H1 (cell line): ENCODE results near the gene PPM1N. TPM values are rescaled to one million over a fixed set of nuclear protein-coding genes. Genes with fewer than 3 reads are reported as not detected.

ENCODE experiments used
- CTCF ChIA-PET: fragments of 300-600 bp; sonication (Branson Sonifier 250); formaldehyde crosslinking; loops from one replicate; lab custom pipeline; 2021; ENCODE audit not compliant: partially characterized antibody; lab: Charles Lee
- POLR2A ChIA-PET: fragments of 300-600 bp; sonication (Branson Sonifier 250); formaldehyde crosslinking; loops from one replicate; lab custom pipeline; 2021; ENCODE audit warnings: inconsistent platforms; ENCODE audit not compliant: partially characterized antibody; lab: Charles Lee
- DNase-seq, 2 experiments: peaks; one replicate each; pipeline versions ENCODE4 v3.0.0 to v3.0.0-alpha.2; 2010 to 2022; ENCODE audit warnings: low spot score in 2 of 2, low read depth in 1 of 2, mixed read lengths in 1 of 2
- FAIRE-seq: peaks from 2 replicates; lab custom pipeline; 2011; peaks lifted over from hg19 to GRCh38; lab: Jason Lieb, UNC
- H2AFZ ChIP-seq: 2 replicates; pipeline ENCODE4 v1.8.1; 2012; ENCODE audit warnings: low read length, inconsistent platforms
- H2AK5ac ChIP-seq: 2 replicates; pipeline ENCODE4 v1.6.1; 2013; ENCODE audit warnings: low read depth, low read length
- H2BK120ac ChIP-seq: replicated peaks from 2 replicates; pipeline ENCODE3; 2013; ENCODE audit warnings: low read depth, low read length, inconsistent platforms
- H2BK12ac ChIP-seq: 2 replicates; pipeline ENCODE4 v1.6.1; 2013; ENCODE audit warnings: low read depth, low read length
- H2BK15ac ChIP-seq: 2 replicates; pipeline ENCODE4 v1.6.1; 2013; ENCODE audit warnings: low read length
- H2BK20ac ChIP-seq: 2 replicates; pipeline ENCODE4 v1.6.1; 2013; ENCODE audit warnings: low read length
- H2BK5ac ChIP-seq: 2 replicates; pipeline ENCODE4 v1.6.1; 2013; ENCODE audit warnings: low read depth, low read length
- H3K14ac ChIP-seq: 2 replicates; pipeline ENCODE4 v1.6.1; 2013; ENCODE audit warnings: inconsistent platforms; ENCODE audit not compliant: insufficient read length
- H3K18ac ChIP-seq: 2 replicates; pipeline ENCODE4 v1.6.1; 2013; ENCODE audit warnings: low read length; ENCODE audit errors: extremely low read depth
- H3K23ac ChIP-seq: 2 replicates; pipeline ENCODE4 v1.6.1; 2013; ENCODE audit warnings: inconsistent platforms; ENCODE audit not compliant: insufficient read length
- H3K23me2 ChIP-seq: 2 replicates; pipeline ENCODE4 v1.6.1; 2013; ENCODE audit warnings: low read depth, low read length
- H3K27ac ChIP-seq: 2 replicates; pipeline ENCODE4 v1.6.1; 2011; ENCODE audit warnings: low read depth, low read length, inconsistent platforms
- H3K27me3 ChIP-seq, 4 experiments: replicated peaks in 1 of 4; 1 replicate in 1 of 4; 2 replicates in 3 of 4; pipeline versions ENCODE4 v1.6.1 to v1.8.1; 2011 to 2013; ENCODE audit warnings: low read length in 3 of 4, mild to moderate bottlenecking in 3 of 4, inconsistent platforms in 2 of 4, mixed read lengths in 2 of 4, moderate library complexity in 1 of 4; ENCODE audit not compliant: control insufficient read depth in 3 of 4, insufficient read depth in 3 of 4; ENCODE audit errors: extremely low read depth in 1 of 4
- H3K36me3 ChIP-seq, 4 experiments: 2 replicates each; pipeline versions ENCODE4 v1.6.1 to v1.8.1; 2011 to 2013; ENCODE audit warnings: mild to moderate bottlenecking in 4 of 4, low read length in 3 of 4, moderate library complexity in 2 of 4, control low read depth in 1 of 4, inconsistent platforms in 1 of 4; ENCODE audit not compliant: insufficient read depth in 4 of 4, control insufficient read depth in 2 of 4
- H3K4ac ChIP-seq: replicated peaks from 2 replicates; pipeline ENCODE3; 2013; ENCODE audit warnings: low read length, low read depth, mixed read lengths, inconsistent platforms; ENCODE audit not compliant: insufficient read length
- H3K4me1 ChIP-seq, 4 experiments: replicated peaks in 1 of 4; 1 replicate in 1 of 4; 2 replicates in 3 of 4; pipeline versions ENCODE4 v1.6.1 to v1.8.1; 2011 to 2013; ENCODE audit warnings: low read length in 3 of 4, inconsistent platforms in 2 of 4, mixed read lengths in 1 of 4; ENCODE audit not compliant: insufficient read depth in 4 of 4, control insufficient read depth in 3 of 4
- H3K4me2 ChIP-seq, 2 experiments: 2 replicates each; pipeline versions ENCODE4 v1.6.1 to v1.8.1; 2011 to 2013; ENCODE audit warnings: low read depth in 2 of 2, low read length in 2 of 2, control low read depth in 1 of 2, inconsistent platforms in 1 of 2, mild to moderate bottlenecking in 1 of 2; ENCODE audit not compliant: insufficient read depth in 1 of 2
- H3K4me3 ChIP-seq, 4 experiments: fragments of 200-600, 300-600 bp in 1 of 4; sonication (generic), shearing (Covaris generic), sonication (Bioruptor Twin) in 1 of 4; 2 replicates each; pipeline versions ENCODE4 v1.5.1 to v1.8.1; 2011 to 2016; ENCODE audit warnings: low read length in 4 of 4, low read depth in 3 of 4, control low read depth in 2 of 4, inconsistent platforms in 2 of 4, mild to moderate bottlenecking in 2 of 4, mixed read lengths in 1 of 4, moderate library complexity in 1 of 4; ENCODE audit not compliant: insufficient read depth in 2 of 4; ENCODE audit errors: extremely low read depth in 1 of 4
- H3K56ac ChIP-seq: replicated peaks from 2 replicates; pipeline ENCODE3; 2013; ENCODE audit warnings: low read depth, mild to moderate bottlenecking, mixed read lengths, low read length, inconsistent platforms; ENCODE audit not compliant: insufficient read length
- H3K79me1 ChIP-seq: 2 replicates; pipeline ENCODE4 v1.6.1; 2013; ENCODE audit warnings: low read depth, low read length, control low read depth
- H3K79me2 ChIP-seq, 2 experiments: 2 replicates each; pipeline versions ENCODE4 v1.6.1 to v1.8.1; 2012 to 2013; ENCODE audit warnings: low read length in 2 of 2, mild to moderate bottlenecking in 2 of 2, inconsistent platforms in 1 of 2; ENCODE audit not compliant: insufficient read depth in 2 of 2, control insufficient read depth in 1 of 2
- H3K9ac ChIP-seq, 4 experiments: replicated peaks in 1 of 4; 1 replicate in 1 of 4; 2 replicates in 3 of 4; pipeline versions ENCODE4 v1.6.1 to v1.8.1; 2011 to 2013; ENCODE audit warnings: low read depth in 3 of 4, low read length in 3 of 4, control low read depth in 2 of 4, mild to moderate bottlenecking in 2 of 4, moderate library complexity in 2 of 4, inconsistent platforms in 1 of 4; ENCODE audit errors: extremely low read depth in 1 of 4
- H3K9me3 ChIP-seq, 2 experiments: 2 replicates each; pipeline versions ENCODE4 v1.6.1 to v1.8.1; 2012 to 2013; ENCODE audit warnings: mild to moderate bottlenecking in 2 of 2, moderate library complexity in 2 of 2, control low read depth in 1 of 2, inconsistent platforms in 1 of 2, low read depth in 1 of 2, low read length in 1 of 2, mixed read lengths in 1 of 2; ENCODE audit not compliant: insufficient read depth in 2 of 2
- H4K20me1 ChIP-seq, 2 experiments: replicated peaks in 1 of 2; 2 replicates each; pipeline versions ENCODE3 to v1.8.1; 2011 to 2013; ENCODE audit warnings: inconsistent platforms in 2 of 2, low read length in 2 of 2, mild to moderate bottlenecking in 1 of 2; ENCODE audit not compliant: insufficient read depth in 2 of 2, control insufficient read depth in 1 of 2
- H4K5ac ChIP-seq: 2 replicates; pipeline ENCODE4 v1.6.1; 2013; ENCODE audit warnings: low read length, low read depth, mixed read lengths, inconsistent platforms; ENCODE audit not compliant: insufficient read length
- H4K8ac ChIP-seq: 2 replicates; pipeline ENCODE4 v1.8.0; 2013; ENCODE audit warnings: mild to moderate bottlenecking, moderate library complexity, low read length, inconsistent platforms; ENCODE audit not compliant: insufficient read depth; ENCODE audit errors: extremely low read depth
- H4K91ac ChIP-seq: replicated peaks from 2 replicates; pipeline ENCODE3; 2013; ENCODE audit warnings: low read length, mixed read lengths, inconsistent platforms; ENCODE audit not compliant: insufficient read length
- ASH2L ChIP-seq: fragments of 200-600, 300-600 bp; sonication (generic); IDR thresholded peaks from one replicate; pipeline ENCODE4 v1.7.1; 2017; ENCODE audit warnings: low read length
- CEBPB ChIP-seq: IDR thresholded peaks from 2 replicates; pipeline ENCODE4 v1.6.1; 2012; ENCODE audit warnings: low read depth, low read length
- CHD1 ChIP-seq: IDR thresholded peaks from 2 replicates; pipeline ENCODE4 v1.6.1; 2012; ENCODE audit warnings: low read depth, low read length, improper control_type of control experiment
- EGR1 ChIP-seq: IDR thresholded peaks from 2 replicates; pipeline ENCODE4 v1.6.1; 2011; ENCODE audit warnings: low read depth, low read length, borderline replicate concordance
- HDAC6 ChIP-seq: IDR thresholded peaks from one replicate; pipeline ENCODE4 v1.7.1; 2012; ENCODE audit warnings: low read depth, mild to moderate bottlenecking, inconsistent platforms, low read length, moderate library complexity
- JUND ChIP-seq: IDR thresholded peaks from 2 replicates; pipeline ENCODE4 v1.6.1; 2011; ENCODE audit warnings: mild to moderate bottlenecking, improper control_type of control experiment, low read length
- RNF2 ChIP-seq: fragments of 200-900, 300-1000 bp; sonication (generic); IDR thresholded peaks from 2 replicates; pipeline ENCODE4 v1.7.1; 2016; ENCODE audit warnings: borderline replicate concordance, low read depth, mild to moderate bottlenecking, antibody characterized with exemption, low read length; ENCODE audit not compliant: poor library complexity, severe bottlenecking; ENCODE audit errors: missing control alignments
- SIN3A ChIP-seq, 2 experiments: IDR thresholded peaks in 1 of 2; conservative IDR thresholded peaks in 1 of 2; 2 replicates each; pipeline ENCODE4 v1.6.1; 2011 to 2012; ENCODE audit warnings: low read length in 2 of 2, improper control_type of control experiment in 1 of 2, low read depth in 1 of 2, mild to moderate bottlenecking in 1 of 2
- TBP ChIP-seq: IDR thresholded peaks from 2 replicates; pipeline ENCODE4 v1.6.1; 2011; ENCODE audit warnings: low read depth, low read length, improper control_type of control experiment
- WGBS, 2 experiments: shearing (Covaris generic) in 1 of 2; methylation state at CpG; one replicate each; pipeline versions ENCODE4 v1.1.6 to v1.1.7; 2013 to 2015; ENCODE audit warnings: low lambda C conversion rate in 2 of 2, mixed read lengths in 2 of 2, inconsistent platforms in 1 of 2, low coverage in 1 of 2, missing lambda C conversion rate in 1 of 2; ENCODE audit not compliant: insufficient replicate concordance in 2 of 2, insufficient coverage in 1 of 2, insufficient read length in 1 of 2; ENCODE audit errors: extremely low coverage in 1 of 2, missing lambda C conversion rate in 1 of 2; 5-methylcytosine and 5-hydroxymethylcytosine counted together
- polyA plus RNA-seq, 7 experiments: library from polyadenylated mRNA; depleted of rRNA in 3 of 7; stranded (reverse) in 5 of 7; unstranded in 2 of 7; fragments of >200 nt in 5 of 7; fragments of 200-250 nt in 2 of 7; gene quantifications; 1 replicate in 5 of 7; 2 replicates in 1 of 7; 4 replicates in 1 of 7; pipeline versions ENCODE4 v1.2.1 to v1.2.3, GENCODE V29; 2011 to 2013; ENCODE audit warnings: missing spikeins in 2 of 7, mixed read lengths in 2 of 7
- total RNA-seq: library from RNA; stranded (reverse); fragmentation: NEBNext Ultra II Directional; extraction: Animal tissue kit (Norgen Biotek cat#: 25700); gene quantifications from 2 replicates; pipeline ENCODE4 v1.2.1, GENCODE V29; 2021

Gene PPM1N
- total and polyA plus RNA-seq, 2 of the 8 experiments (the other 6 are each of a cell fraction or from before 2014, with no cell fraction given), result 12.2 to 14.4 TPM

- Histone ChIP-seq H3K27ac (no peak overlapping the region), H3K27me3 (peaks cover 0 to 7% (median 3%) of the 10 kb centered on the region in 4 experiments; a peak in 3 of 7 replicates), H4K8ac (no peak overlapping the region), H3K36me3 (no peaks in the 10 kb centered on the region), H3K23ac (no peak overlapping the region), H3K79me2 (no peaks in the 10 kb centered on the region), H3K4me1 (peaks cover 13 to 21% (median 17%) of the 10 kb centered on the region in 4 experiments), H3K79me1 (no peaks in the 10 kb centered on the region), H3K18ac (no peak overlapping the region), H2AK5ac (no peak overlapping the region), H3K23me2 (peaks cover 21% of the 10 kb centered on the region; the same call in 1 of the 2 replicates), H3K9me3 (no peaks in the 10 kb centered on the region), H3K4me3 (no peak overlapping the region), H3K56ac (no peak overlapping the region), H2BK5ac (0 out of 2 replicates have a peak overlapping the region, but pooled peaks have one; percentile 39), H2BK15ac (no peak overlapping the region), H2BK120ac (no peak overlapping the region), H4K20me1 (peaks cover 0 to 2% of the 10 kb centered on the region in 2 experiments), H3K4me2 (peak overlapping the region in 1 of 2 experiments; percentile 59; a peak in 1 of 4 replicates), H4K5ac (no peak overlapping the region), H3K9ac (no peak overlapping the region), H2AFZ (no peak overlapping the region), H2BK20ac (no peak overlapping the region), H3K4ac (no peak overlapping the region), H3K14ac (no peak overlapping the region), H2BK12ac (no peak overlapping the region; the same call in 1 of the 2 replicates), H4K91ac (no peak overlapping the region)
- POLR2A ChIA-PET, result interaction anchor here (1.4 kb wide), 1 partner anchor 19 kb away, joined by 4 read pairs; no protein-coding TSS in a partner anchor
- 85% methylated on average over 3 of the region's 5 CpGs; no CpG with 5 or more reads in 1 of the 2 experiments for WGBS, 2 experiments
- FAIRE-seq, result no peak
- CTCF ChIA-PET, result interaction anchor here (1.0 to 1.4 kb wide), 5 partner anchors 9 to 62 kb away, joined by 3 to 8 read pairs (median 4); no protein-coding TSS in a partner anchor
- DNase-seq, result no peak
- no peak for TF ChIP-seq HDAC6
- no peak for TF ChIP-seq EGR1
- no peak for TF ChIP-seq CEBPB
- TF ChIP-seq TBP, result no peak
- TF ChIP-seq RNF2, result no peak
- TF ChIP-seq SIN3A (conservative IDR thresholded peaks at IDR 0.05 in 1 of 2, IDR thresholded peaks at IDR 0.05 in 1 of 2; ENCODE audit: low read depth in 1 of 2, low read length in 2 of 2), result no peak
- TF ChIP-seq ASH2L, result no peak
- TF ChIP-seq CHD1, result no peak
- TF ChIP-seq JUND, result no peak
These were observed 3.9 kb downstream of the PPM1N start for GRCh38 chr19:45502111-45502510.
